Calu3 (cell line): Measurements from ENCODE around the gene C6orf62. TPM values are rescaled to one million over a fixed set of nuclear protein-coding genes. Genes with fewer than 3 reads are reported as not detected.
"Not testable (repeated sequence)": the region's sequence is repeated elsewhere in the genome, so short reads cannot be mapped to it uniquely, and the experiment has no call there.

Source experiments
- BruUV-seq: library from RNA; stranded (reverse); fragments of 400-500 nt; replicated peaks from 2 replicates; lab custom pipeline; 2021; lab: Mats Ljungman, UMichigan
- CTCF ChIA-PET: fragments of 300-600 bp; sonication (Branson Sonifier 250); formaldehyde crosslinking; loops from one replicate; lab custom pipeline; 2022; ENCODE audit warnings: antibody characterized with exemption; lab: Charles Lee
- DNase-seq: peaks from one replicate; pipeline ENCODE4 v3.0.0; 2022
- H3K27ac Mint-ChIP-seq: one replicate; pipeline ENCODE4 v1.8.0; 2022; ENCODE audit warnings: mixed read lengths; ENCODE audit not compliant: unreplicated experiment
- H3K27me3 Mint-ChIP-seq: one replicate; pipeline ENCODE4 v1.8.0; 2022; ENCODE audit warnings: mixed read lengths; ENCODE audit not compliant: unreplicated experiment
- H3K36me3 Mint-ChIP-seq: one replicate; pipeline ENCODE4 v1.8.0; 2022; ENCODE audit warnings: mild to moderate bottlenecking, moderate library complexity, mixed read lengths; ENCODE audit not compliant: insufficient read depth, unreplicated experiment
- H3K4me1 Mint-ChIP-seq: one replicate; pipeline ENCODE4 v1.8.0; 2022; ENCODE audit warnings: mild to moderate bottlenecking, low read depth, mixed read lengths; ENCODE audit not compliant: unreplicated experiment
- H3K4me3 Mint-ChIP-seq: one replicate; pipeline ENCODE4 v1.8.0; 2022; ENCODE audit warnings: mild to moderate bottlenecking, low read depth, moderate library complexity, mixed read lengths; ENCODE audit not compliant: unreplicated experiment
- H3K9me3 Mint-ChIP-seq: one replicate; pipeline ENCODE4 v1.8.0; 2022; ENCODE audit warnings: low read depth, mixed read lengths; ENCODE audit not compliant: unreplicated experiment
- intact Hi-C: fragments of 100-400 bp; cut with micrococcal nuclease; formaldehyde crosslinking; loops from one replicate; pipeline ENCODE4 v1.10.0; 2022; ENCODE audit not compliant: unreplicated experiment
- total RNA-seq: library from RNA; stranded (reverse); gene quantifications from 2 replicates; pipeline ENCODE4 v1.2.3, GENCODE V29; 2022
- TF ChIP-seq, protein P1 (sequence below): fragments of 200-600 bp; IDR thresholded peaks from one replicate; pipeline ENCODE4 v1.8.0; 2022; ENCODE audit warnings: antibody characterized with exemption; ENCODE audit not compliant: unreplicated experiment

The C6orf62 gene
- total RNA-seq, 1 experiment from 2014 or later, result 334 TPM

DNA sequence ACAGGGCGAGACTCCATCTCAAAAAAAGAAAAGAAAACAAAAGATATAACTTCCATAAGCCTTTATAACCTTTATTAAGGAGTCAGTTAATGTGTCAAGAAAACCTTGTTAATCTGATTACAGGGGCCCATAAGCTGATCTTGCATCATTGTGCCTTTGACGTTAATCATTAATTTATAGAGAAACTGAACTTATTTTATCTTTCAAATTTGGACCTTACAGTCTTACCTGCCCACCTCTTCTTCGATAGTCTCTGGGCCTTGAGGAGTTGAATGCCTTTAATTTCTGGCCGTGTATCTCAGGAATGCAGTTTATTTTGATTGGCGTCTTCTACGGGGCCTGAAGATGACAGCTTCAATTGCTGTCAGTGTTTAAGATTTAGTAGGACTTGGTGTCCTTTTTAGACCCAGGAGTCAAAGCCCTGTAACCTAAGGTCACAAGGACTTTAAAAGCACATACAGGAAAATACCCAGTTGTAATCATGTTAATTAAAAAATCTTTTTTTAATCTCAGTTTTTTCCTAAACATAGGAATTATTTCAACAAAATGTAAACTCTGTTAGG lies 46.3 kb downstream of the C6orf62 start:
- no peak for DNase-seq
- Mint-ChIP-seq H3K27me3 (no peaks in the 10 kb centered on the region), H3K27ac (no peak overlapping the region), H3K4me1 (no peaks in the 10 kb centered on the region), H3K4me3 (no peak overlapping the region), H3K9me3 (peaks cover 11% of the 10 kb centered on the region), H3K36me3 (peaks cover 17% of the 10 kb centered on the region)
- CTCF ChIA-PET, result no interaction called here
- intact Hi-C loops, result no loop called here
- TF ChIP-seq, protein P1, sequence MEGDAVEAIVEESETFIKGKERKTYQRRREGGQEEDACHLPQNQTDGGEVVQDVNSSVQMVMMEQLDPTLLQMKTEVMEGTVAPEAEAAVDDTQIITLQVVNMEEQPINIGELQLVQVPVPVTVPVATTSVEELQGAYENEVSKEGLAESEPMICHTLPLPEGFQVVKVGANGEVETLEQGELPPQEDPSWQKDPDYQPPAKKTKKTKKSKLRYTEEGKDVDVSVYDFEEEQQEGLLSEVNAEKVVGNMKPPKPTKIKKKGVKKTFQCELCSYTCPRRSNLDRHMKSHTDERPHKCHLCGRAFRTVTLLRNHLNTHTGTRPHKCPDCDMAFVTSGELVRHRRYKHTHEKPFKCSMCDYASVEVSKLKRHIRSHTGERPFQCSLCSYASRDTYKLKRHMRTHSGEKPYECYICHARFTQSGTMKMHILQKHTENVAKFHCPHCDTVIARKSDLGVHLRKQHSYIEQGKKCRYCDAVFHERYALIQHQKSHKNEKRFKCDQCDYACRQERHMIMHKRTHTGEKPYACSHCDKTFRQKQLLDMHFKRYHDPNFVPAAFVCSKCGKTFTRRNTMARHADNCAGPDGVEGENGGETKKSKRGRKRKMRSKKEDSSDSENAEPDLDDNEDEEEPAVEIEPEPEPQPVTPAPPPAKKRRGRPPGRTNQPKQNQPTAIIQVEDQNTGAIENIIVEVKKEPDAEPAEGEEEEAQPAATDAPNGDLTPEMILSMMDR, result no peak
- no TSS peak for BruUV-seq

DNA sequence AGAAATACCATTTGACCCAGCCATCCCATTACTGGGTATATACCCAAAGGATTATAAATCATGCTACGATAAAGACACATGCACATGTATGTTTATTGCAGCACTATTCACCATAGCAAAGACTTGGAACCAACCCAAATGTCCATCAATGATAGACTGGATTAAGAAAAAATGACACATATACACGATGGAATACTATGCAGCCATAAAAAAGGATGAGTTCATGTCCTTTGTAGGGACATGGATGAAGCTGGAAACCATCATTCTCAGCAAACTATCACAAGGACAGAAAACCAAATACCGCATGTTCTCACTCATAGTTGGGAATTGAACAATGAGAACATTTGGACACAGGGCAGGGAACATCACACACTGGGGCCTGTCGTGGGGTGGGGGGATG lies 47.9 kb downstream of the C6orf62 start:
- H3K27ac Mint-ChIP-seq, H3K4me1 Mint-ChIP-seq, H3K4me3 Mint-ChIP-seq, DNase-seq, BruUV-seq, intact Hi-C loops, CTCF ChIA-PET, H3K27me3 Mint-ChIP-seq: not testable (repeated sequence)
- Mint-ChIP-seq H3K36me3 (peaks cover 26% of the 10 kb centered on the region), H3K9me3 (peaks cover 11% of the 10 kb centered on the region)

DNA sequence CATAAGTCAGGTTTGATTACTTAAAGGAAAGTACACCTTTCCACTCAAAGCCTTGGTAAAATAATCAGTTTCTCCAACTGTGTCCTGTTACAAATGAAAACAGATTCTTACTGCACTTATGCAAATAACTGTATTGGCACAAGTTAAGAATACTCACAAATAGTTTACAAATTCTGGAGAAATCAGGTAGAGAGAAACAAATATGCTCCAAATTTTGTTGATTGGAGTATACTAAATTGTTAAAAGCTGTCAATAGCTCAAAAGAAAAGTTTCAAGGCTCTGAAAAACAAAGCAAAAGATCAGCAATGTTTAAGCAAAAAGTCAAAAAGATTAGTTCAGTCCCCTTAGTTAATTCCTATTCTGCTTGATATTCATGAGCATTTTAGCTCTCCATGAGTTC lies 48.5 kb downstream of the C6orf62 start:
- H3K4me3 Mint-ChIP-seq, H3K4me1 Mint-ChIP-seq, H3K27ac Mint-ChIP-seq, DNase-seq, H3K27me3 Mint-ChIP-seq, CTCF ChIA-PET, intact Hi-C loops, BruUV-seq: not testable (repeated sequence)
- H3K36me3 Mint-ChIP-seq, result peaks cover 32% of the 10 kb centered on the region
- peaks cover 11% of the 10 kb centered on the region for H3K9me3 Mint-ChIP-seq

DNA sequence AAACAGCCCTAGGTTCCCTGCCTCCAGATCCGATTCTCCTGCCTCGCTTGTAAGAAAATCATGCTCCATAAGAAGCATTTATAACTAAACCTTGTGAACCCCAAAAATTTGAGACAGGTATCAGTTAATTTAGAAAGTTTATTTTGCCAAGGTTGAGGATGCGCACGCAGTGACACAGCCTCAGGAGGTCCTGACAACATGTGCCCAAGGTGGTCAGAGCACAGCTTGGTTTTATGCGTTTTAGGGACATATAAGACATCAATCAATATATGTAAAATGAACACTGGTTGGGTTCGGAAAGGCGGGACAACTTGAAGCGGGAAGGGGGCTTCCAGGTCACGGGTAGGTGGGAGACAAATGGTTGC lies 50.0 kb downstream of the C6orf62 start:
- H3K4me1 Mint-ChIP-seq, result peaks cover 18% of the 10 kb centered on the region
- no peak overlapping the region for H3K27ac Mint-ChIP-seq
- H3K36me3 Mint-ChIP-seq, result peaks cover 35% of the 10 kb centered on the region
- no TSS peak for BruUV-seq
- intact Hi-C loops, result no loop called here
- TF ChIP-seq, protein P1, result no peak
- DNase-seq, result no peak
- H3K27me3 Mint-ChIP-seq, result no peaks in the 10 kb centered on the region
- H3K4me3 Mint-ChIP-seq, result no peak overlapping the region
- CTCF ChIA-PET, result no interaction called here
- H3K9me3 Mint-ChIP-seq, result peaks cover 8% of the 10 kb centered on the region

DNA sequence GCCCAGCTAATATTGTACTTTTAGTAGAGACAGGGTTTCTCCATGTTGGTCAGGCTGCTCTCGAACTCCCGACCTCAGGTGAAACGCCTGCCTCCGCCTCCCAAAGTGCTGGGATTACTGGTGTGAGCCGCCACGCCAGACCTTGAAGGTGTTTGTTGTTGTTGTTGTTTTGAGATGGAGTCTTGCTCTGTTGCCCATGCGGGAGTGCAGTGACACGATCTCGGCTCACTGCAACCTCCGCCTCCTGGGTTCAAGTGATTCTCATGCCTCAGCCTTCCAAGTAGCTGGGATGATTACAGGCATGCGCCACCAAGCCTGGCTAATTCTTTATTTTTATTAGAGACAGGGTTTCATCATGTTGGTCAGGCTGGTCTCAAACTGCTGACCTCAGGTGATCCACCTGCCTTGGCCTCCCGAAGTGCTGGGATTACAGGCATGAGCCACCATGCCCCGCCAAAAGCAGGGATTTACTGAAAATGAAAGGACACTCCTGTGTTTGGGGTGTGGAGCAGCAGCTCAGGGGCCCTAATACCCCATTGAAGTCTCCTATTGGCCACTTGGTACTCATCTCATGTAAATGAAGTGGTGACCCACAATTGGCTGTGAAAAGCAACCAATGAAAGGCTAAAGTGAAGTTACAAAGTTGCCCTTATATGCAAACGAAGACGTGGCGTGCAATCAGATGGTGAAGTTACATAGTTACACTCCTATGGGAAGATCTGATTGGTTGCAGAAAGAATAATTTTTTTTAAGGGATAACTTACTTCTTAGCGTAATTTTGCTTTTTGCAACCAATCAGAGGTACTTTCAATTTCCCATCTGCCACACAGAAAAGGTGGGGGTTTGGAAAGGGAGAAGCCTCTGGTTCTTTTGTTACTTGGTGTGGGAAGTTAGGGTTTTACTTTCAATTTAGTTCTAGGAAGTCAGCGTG lies 50.6 kb downstream of the C6orf62 start:
- DNase-seq, intact Hi-C loops, CTCF ChIA-PET, BruUV-seq, H3K27ac Mint-ChIP-seq, H3K9me3 Mint-ChIP-seq, H3K27me3 Mint-ChIP-seq: not testable (repeated sequence)
- H3K36me3 Mint-ChIP-seq, result peaks cover 30% of the 10 kb centered on the region
- peaks cover 25% of the 10 kb centered on the region for H3K4me1 Mint-ChIP-seq
- peak overlapping the region; percentile 87 for H3K4me3 Mint-ChIP-seq
